Stimulated activated naive CD8-positive, alpha-beta T cell treated with anti-CD3 and anti-CD28 coated beads, Interleukin-15, amount 100 ng/mL, for 72 hours (primary cell): ENCODE results near the gene EFNA2.
"Not testable (repeated sequence)": the region's sequence is repeated elsewhere in the genome, so short reads cannot be mapped to it uniquely, and the experiment has no call there.

Source experiments
- ATAC-seq: fragments of 150-1000 bp; cut with Tn5 transposase; 2 replicates; pipeline ENCODE4 v1.10.0; 2021; ENCODE audit warnings: mild to moderate bottlenecking, moderate library complexity
- DNase-seq, 2 donors: peaks; one replicate each; pipeline ENCODE4 v3.0.0; 2021 to 2022
- H3K27ac Mint-ChIP-seq, 2 donors: one replicate each; pipeline ENCODE4 v1.8.0; 2022; ENCODE audit warnings: mild to moderate bottlenecking in 2 of 2, mixed read lengths in 2 of 2, moderate library complexity in 2 of 2
- H3K27me3 Mint-ChIP-seq: one replicate; pipeline ENCODE4 v1.8.0; 2022; ENCODE audit warnings: mixed read lengths
- H3K4me1 Mint-ChIP-seq: one replicate; pipeline ENCODE4 v1.8.0; 2022; ENCODE audit warnings: mild to moderate bottlenecking, mixed read lengths
- H3K4me3 Mint-ChIP-seq, 2 donors: one replicate each; pipeline ENCODE4 v1.8.0; 2022; ENCODE audit warnings: mild to moderate bottlenecking in 2 of 2, mixed read lengths in 2 of 2, moderate library complexity in 1 of 2
- H3K9me3 Mint-ChIP-seq, 2 donors: one replicate each; pipeline ENCODE4 v1.8.0; 2022; ENCODE audit warnings: mixed read lengths in 2 of 2

Gene EFNA2

DNA sequence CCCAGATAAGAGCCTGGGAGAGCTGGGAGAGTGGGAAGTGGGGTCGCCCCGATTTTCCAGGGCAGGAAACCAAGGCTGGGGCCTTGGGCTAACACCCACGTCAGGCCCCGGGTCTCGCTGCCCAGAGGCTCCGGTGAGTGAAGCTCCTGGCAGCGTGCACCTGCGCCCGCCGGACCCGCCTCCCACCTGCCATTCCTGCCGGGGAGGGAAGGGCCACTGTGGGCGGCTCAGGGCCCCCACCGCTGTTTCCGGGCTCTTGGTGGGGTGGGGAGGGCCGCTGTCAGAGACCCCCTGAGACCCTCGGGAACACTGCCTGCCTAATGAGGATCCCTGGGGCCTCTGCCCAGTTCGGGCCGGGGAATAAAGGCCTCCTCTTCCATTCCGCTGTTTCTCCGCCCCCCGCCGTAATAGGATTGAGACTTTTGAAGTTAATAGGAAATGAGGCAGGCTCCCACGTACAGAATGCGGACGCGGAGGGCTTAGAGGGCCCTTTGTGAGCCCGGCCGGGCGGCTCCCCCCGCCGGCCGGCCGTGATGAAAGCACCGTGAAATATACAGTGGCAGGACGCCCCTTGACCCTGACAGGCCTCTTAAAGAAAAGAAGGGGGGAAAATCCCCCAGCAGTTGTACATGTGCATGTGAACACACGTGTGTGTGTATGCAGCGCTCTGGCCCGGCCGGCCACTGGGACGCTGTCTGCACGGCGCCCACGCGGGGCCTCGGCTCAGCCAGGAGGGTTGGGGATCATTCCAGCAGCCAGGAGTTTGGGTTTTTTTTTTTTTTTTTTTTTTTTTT is 33.2 kb downstream of the EFNA2 start:
- Mint-ChIP-seq H3K27ac (no peak overlapping the region), H3K4me1 (no peaks in the 10 kb centered on the region), H3K9me3 (no peaks in the 10 kb centered on the region), H3K27me3 (peaks cover 75% of the 10 kb centered on the region), H3K4me3 (no peak overlapping the region)
- DNase-seq (no peak), ATAC-seq (no peak)

DNA sequence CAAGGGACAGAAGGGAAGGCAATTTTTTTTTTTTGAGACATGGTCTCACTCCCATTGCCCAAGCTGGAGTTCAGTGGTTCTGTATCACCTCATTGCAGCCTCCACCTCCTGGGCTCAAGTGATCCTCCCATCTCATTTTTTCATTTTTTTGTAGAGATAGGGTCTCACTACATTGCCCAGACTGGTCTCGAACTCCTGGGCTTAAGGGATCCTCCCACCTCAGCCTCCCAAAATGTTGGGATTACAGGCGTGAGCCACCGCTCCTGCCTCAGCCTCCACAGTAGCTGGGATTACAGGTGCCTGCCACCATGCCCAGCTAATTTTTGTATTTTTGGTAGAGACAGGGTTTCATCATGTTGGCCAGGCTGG is 34.6 kb downstream of the EFNA2 start:
- not testable (repeated sequence) for H3K27ac Mint-ChIP-seq, ATAC-seq, H3K9me3 Mint-ChIP-seq, H3K4me3 Mint-ChIP-seq, DNase-seq
- Mint-ChIP-seq H3K4me1 (peaks cover 10% of the 10 kb centered on the region), H3K27me3 (peaks cover 87% of the 10 kb centered on the region)

DNA sequence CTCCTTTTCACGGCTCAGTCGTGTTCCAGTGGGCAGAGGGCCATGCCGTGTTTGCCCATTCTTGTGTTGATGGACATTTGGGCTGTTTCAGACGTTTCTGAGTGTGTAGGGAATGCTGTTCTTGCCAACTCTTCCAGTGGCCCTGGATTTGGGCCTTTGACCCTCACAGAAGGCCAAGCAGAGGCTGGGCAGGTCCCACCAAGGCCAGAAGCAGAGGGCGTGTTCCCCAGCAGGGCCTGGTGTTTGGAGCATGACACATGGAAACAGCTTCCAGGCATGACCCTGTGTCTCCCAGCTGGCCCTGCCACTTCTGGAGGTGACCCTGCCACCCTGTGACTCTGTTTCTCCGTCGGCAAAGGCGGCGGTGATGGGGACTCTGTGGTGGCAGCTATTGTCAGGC is 35.9 kb downstream of the EFNA2 start:
- H3K4me3 Mint-ChIP-seq = no peak overlapping the region
- peaks cover 14% of the 10 kb centered on the region for H3K4me1 Mint-ChIP-seq
- DNase-seq (no peak), ATAC-seq (no peak)
- H3K27ac Mint-ChIP-seq = no peak overlapping the region
- no peaks in the 10 kb centered on the region for H3K9me3 Mint-ChIP-seq
- peaks cover 80% of the 10 kb centered on the region for H3K27me3 Mint-ChIP-seq

DNA sequence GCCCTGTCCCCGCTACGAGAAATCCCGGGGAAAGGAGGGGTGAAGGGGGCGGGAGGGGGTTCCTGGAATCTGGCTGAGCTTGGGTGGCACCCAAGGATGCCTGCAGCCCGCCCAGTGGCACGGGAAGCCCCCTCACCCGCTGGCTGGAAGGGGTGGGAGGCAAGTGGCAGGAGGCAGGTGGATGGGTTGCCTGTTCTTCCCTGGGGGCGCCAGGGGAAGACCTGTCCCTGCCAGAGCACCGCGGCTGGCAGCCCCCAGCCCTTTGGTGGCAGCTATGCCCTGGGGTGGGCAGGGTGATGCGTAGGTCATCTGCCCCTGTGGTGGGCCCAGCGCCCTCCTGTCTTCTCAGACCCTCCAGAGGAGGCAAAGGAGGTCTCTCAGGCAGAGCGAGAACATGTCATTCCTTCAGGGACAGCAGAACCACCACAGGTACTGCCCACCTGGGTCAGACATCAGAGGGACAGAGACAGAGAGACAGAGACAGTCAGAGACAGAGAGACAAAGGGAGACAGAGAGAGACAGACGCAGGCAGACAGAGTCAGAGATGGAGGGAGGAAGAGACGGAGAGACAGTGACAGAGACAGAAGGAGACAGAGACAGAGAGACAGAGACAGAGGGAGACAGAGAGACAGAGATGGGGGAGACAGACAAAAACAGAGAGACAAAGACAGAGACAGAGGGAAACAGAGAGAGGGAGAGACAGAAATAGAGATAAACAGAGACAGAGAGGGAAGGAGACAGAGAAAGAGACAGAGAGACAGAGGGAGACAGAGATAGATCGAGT is 36.7 kb downstream of the EFNA2 start:
- Mint-ChIP-seq H3K27me3 (peaks cover 72% of the 10 kb centered on the region), H3K4me1 (peaks cover 14% of the 10 kb centered on the region), H3K9me3 (no peaks in the 10 kb centered on the region), H3K27ac (peak overlapping the region in 1 of 2 donors; percentile 51), H3K4me3 (no peak overlapping the region)
- ATAC-seq (no peak), DNase-seq (no peak)

DNA sequence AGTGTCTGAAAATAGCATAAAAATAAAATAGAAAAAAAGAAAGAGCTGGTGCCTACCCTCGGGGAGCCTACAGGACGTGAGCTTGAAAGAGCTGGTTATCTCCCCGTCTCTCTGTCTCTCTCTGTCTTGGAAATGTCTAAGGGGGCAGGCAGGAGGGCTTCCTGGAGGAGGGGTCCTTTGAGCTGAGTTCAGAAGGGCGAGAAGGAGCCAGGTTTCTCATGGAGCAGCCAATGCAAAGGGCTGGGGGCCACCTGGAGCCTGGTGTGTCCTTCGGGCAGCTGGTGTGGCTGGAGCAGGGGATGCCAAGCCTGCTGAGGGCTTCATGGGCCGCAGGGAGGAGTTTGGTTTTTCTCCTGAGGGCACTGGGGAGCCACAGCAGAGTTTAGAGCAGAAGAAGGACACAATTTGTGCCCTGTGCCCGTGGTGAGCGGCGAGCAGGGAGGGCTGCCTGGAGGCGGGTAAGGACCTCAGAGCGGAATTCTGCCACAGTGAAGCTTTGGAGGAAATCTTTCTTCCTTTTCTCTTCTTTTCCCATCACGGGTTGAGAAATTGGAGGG is 38.7 kb downstream of the EFNA2 start:
- DNase-seq (no peak), ATAC-seq (no peak)
- Mint-ChIP-seq H3K27ac (peak overlapping the region; percentile 7 to 15), H3K4me3 (peak overlapping the region; percentile 51 to 71), H3K4me1 (peaks cover 14% of the 10 kb centered on the region), H3K27me3 (peaks cover 62% of the 10 kb centered on the region), H3K9me3 (no peaks in the 10 kb centered on the region)

DNA sequence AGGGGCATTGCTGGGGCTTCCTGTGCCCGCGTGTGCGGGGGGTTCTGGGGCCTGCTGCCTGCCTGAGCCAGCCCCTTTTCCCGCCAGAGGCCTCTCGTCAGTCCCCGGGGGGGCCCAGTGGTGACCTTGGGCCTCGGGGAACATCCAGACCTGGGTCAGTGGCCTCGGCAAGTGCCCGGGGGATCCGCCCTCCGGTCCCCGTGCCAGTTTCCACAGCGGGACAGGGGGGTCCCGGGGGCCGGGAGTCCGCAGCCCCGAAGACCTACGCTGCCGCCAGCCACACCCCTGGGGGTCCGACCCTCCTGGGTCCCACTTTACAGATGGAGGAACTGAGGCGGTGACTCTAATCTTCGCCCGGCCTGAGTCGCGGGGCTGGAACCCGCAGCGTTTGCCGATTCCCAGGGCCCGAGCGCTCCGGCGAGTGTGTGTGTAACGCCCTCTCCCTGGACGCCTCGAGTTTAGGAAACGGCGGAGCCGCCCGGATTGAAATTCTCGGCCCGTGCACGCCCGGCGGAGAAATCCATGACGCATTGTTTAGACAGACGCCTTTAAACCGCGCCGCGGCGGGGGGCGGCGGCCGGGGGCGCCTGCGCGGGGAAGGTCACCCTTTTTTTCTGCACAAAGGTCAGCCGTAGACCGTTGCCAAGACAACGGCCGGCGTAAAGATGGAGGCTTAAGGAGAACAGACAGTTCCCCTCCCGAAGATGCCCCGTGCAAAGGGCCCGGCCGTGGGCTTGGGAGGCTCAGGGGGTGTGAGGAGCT is 39.3 kb downstream of the EFNA2 start:
- Mint-ChIP-seq H3K27ac (peak overlapping the region in 1 of 2 donors; percentile 76), H3K9me3 (no peaks in the 10 kb centered on the region), H3K27me3 (peaks cover 61% of the 10 kb centered on the region), H3K4me1 (peaks cover 14% of the 10 kb centered on the region), H3K4me3 (peak overlapping the region; percentile 63 to 82)
- DNase-seq (peak; percentile 30 to 40), ATAC-seq (peak; percentile 83)

DNA sequence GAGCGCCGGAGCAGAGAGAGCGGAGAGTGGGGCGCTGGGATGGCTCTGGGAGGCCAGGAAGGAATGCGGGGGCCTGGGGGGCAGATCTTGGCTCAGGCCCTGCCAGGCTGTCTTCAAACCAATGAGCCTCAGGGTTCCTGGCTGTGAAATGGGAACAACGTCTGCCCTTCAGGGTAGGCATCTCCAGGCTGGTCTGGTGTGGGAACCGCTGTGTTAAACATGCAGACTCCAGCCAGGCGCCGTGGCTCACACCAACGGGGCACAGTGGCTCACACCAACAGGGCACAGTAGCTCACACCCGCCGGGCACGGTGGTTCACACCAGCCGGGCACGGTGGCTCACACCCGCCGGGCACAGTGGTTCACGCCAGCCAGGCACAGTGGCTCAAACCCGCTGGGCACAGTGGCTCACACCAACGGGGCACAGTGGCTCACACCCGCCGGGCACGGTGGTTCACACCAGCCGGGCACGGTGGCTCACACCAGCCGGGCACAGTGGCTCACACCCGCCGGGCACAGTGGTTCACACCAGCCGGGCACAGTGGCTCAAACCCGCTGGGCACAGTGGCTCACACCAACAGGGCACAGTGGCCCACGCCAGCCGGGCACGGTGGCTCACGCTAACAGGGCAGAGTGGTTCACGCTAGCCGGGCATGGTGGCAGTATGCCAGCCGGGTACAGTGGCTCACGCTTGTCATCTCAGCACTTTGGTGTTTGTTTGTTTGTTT is 40.1 kb downstream of the EFNA2 start:
- Mint-ChIP-seq H3K27me3 (peaks cover 65% of the 10 kb centered on the region), H3K9me3 (no peaks in the 10 kb centered on the region), H3K4me3 (peak overlapping the region; percentile 63 to 82), H3K4me1 (peaks cover 14% of the 10 kb centered on the region), H3K27ac (no peak overlapping the region)
- DNase-seq (no peak), ATAC-seq (no peak)

DNA sequence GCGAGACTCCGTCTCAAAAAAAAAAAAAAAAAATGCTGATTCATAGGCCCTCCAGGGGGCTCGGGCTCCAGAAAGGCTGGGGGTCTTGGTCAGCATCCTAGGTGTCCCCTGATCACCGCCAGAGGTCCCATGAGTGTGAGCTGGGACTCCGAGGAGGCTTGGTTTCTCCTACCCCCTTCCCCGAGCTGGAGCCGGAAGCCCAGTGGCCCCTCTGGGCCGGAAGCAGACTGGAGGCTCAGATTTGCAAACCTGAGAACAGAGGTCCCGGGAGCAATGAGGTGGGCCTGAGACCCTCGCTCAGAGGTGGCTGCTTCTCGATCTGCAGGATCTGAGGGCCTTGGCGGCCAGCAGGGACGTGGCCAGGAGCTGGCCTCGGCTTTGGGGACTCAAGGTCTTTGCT is 41.5 kb downstream of the EFNA2 start:
- ATAC-seq = no peak
- no peaks in the 10 kb centered on the region for H3K9me3 Mint-ChIP-seq
- H3K27me3 Mint-ChIP-seq = peaks cover 60% of the 10 kb centered on the region
- H3K4me3 Mint-ChIP-seq = no peak overlapping the region
- H3K27ac Mint-ChIP-seq = no peak overlapping the region
- no peak for DNase-seq
- H3K4me1 Mint-ChIP-seq = peaks cover 14% of the 10 kb centered on the region

DNA sequence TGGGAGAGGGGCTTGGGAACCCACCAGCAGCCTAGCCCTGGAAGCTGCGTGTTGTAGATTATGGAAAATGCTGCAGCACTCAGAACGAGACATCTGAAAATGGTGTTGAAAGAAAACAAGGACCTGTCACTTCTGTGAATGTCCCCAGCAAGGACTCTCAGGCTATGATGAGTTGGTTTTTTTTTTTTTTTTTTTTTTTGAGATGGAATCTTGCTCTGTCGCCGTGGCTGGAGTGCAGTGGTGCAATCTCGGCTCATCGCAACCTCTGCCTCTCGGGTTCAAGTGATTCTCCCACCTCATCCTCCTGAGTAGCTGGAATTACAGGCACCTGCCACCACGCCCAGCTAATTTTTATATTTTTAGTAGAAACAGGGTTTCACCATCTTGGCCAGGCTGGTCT is 46.5 kb downstream of the EFNA2 start:
- not testable (repeated sequence) for H3K4me1 Mint-ChIP-seq, H3K4me3 Mint-ChIP-seq, ATAC-seq, H3K27ac Mint-ChIP-seq, DNase-seq, H3K9me3 Mint-ChIP-seq
- peaks cover 24% of the 10 kb centered on the region for H3K27me3 Mint-ChIP-seq

DNA sequence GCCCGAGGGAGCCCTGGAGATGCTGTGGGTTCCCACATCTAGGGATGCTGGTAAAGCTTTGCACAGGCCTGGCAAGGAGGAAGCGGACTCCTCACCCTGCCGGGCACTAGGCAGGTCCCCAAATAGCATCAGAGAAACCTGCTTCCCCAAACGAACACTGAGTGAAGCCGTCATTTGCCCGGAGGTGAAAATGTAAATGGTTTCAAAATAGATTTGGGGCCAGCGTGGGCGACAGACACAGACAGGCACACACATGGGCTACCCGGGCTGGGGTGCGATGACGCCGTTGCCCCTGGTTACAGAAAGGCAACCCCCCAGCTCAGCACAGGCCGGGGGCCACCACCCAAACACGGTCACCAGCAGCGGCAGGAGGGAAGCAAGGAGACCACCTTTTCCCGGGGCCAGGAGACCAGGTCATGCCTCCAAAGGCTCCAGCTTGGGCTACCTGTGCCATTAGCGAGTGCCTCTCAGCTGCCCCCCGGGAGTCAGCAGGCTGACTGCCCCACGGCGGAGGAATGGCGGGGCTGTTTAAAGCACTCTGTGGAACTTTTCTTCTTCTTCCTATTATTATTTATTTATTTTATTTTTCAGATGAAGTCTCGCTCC is 50.5 kb downstream of the EFNA2 start:
- ATAC-seq = no peak
- H3K9me3 Mint-ChIP-seq = no peaks in the 10 kb centered on the region
- H3K27ac Mint-ChIP-seq = no peak overlapping the region

DNA sequence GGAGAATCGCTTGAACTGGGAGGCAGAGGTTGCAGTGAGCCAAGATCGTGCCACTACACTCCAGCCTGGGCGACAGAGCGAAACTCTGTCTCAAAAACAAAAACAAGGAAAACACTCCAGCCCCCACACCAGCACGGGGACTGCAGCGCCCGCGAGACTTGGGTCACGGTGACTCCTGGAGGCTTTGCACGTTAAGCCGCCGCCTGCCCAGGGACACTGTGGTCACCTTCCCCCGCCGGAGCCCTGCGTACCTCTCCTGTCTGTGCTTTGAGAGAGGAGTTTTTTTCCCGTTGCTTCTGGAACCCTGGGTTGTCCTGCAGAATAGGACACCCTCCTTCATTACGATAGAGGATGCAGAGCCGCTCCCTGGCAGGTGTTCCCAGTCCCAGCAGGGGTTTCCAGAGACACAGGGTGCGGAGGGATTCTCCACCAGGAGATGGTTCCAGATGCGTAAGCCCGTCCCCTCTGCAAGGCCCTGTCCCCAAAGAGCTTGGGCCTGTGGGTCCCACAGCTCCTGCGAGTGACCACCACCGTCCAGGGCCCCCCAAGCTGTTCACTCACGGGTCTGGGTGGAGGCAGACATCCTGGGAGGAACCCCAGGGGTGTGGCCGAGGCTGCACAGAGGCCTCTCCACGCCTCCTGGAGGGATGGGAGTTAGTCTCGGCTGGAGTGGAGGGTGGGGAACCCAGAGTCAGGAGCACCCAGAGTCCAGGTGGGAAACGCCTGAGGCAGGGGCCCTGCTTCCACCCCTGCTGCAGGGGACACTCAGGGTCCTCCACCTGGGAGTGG is 55.2 kb downstream of the EFNA2 start:
- Mint-ChIP-seq H3K4me3 (no peak overlapping the region), H3K27me3 (no peaks in the 10 kb centered on the region)
- DNase-seq = no peak

More for the DNA sequence above, 50.5 kb downstream of the EFNA2 start:
- Mint-ChIP-seq H3K4me1 (no peaks in the 10 kb centered on the region), H3K4me3 (no peak overlapping the region), H3K27me3 (peaks cover 2% of the 10 kb centered on the region)
- DNase-seq = no peak

DNA sequence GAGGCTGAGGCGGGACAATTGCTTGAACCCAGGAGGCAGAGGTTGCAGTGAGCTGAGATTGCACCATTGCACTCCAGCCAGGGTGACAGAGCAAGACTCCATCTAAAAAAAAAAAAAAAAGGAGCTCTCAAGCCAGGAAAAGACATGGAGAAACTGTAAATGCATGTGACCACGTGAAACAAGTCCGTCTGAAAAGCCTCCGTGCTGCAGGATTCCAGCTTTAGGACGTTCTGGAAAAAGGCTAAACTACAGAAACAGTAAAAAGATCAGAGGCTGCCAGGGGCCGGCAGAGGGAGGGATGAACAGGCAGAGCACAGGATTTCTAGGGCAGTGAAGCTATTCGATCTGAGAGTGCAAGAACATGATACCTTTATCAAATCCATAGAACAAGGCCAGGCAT is 57.4 kb downstream of the EFNA2 start:
- H3K9me3 Mint-ChIP-seq = no peaks in the 10 kb centered on the region
- DNase-seq = no peak
- no peaks in the 10 kb centered on the region for H3K27me3 Mint-ChIP-seq
- H3K4me1 Mint-ChIP-seq = peaks cover 11% of the 10 kb centered on the region
- no peak overlapping the region for H3K4me3 Mint-ChIP-seq
- H3K27ac Mint-ChIP-seq = no peak overlapping the region
- ATAC-seq = no peak

More for the DNA sequence above, 55.2 kb downstream of the EFNA2 start:
- Mint-ChIP-seq H3K9me3 (no peaks in the 10 kb centered on the region), H3K4me1 (peaks cover 11% of the 10 kb centered on the region), H3K27ac (no peak overlapping the region)
- ATAC-seq = no peak

DNA sequence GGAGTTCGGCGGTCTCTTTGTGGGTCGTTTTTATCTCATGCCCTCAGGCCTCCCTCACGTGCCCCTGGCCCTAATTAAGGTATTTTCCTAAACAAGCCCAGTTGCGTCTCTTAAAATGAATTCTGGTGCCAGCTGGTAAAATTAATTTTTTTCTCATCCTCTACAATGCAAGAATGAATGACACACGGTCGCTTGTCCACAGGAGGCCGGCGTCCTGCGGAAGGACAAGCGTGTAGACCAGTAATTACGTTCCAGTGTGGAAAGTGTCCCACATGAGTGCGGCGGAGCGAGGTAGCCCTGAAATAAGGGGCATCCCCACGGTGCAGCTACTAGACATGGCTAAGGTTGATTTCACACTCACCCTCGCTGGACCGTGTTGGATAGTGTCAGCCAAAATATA is 63.5 kb downstream of the EFNA2 start:
- Mint-ChIP-seq H3K4me3 (no peak overlapping the region), H3K27ac (no peak overlapping the region), H3K4me1 (peaks cover 16% of the 10 kb centered on the region), H3K27me3 (no peaks in the 10 kb centered on the region), H3K9me3 (no peaks in the 10 kb centered on the region)
- ATAC-seq = no peak
- no peak for DNase-seq

DNA sequence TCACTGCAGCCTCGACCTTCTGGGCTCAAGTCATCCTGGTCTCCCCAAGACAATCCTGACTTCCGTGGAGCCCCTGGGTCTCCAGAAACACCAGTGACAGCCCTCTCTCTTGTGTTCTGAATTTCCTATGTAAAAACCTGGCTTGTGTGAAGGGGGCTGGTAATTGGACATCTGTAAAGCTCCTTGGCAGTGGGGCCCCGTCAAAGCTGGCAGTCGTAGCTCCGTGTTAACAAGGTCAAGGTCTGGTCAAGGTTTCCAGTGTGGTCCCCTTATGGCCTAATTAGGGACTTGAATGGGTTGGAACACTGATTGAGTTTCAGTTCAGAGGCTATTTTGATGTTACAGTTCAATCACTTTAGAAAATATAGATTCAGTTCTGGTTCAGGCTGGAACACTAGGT is 65.2 kb downstream of the EFNA2 start:
- H3K4me1 Mint-ChIP-seq = peaks cover 16% of the 10 kb centered on the region
- H3K4me3 Mint-ChIP-seq = no peak overlapping the region
- DNase-seq (no peak), ATAC-seq (no peak)
- no peaks in the 10 kb centered on the region for H3K27me3 Mint-ChIP-seq
- no peaks in the 10 kb centered on the region for H3K9me3 Mint-ChIP-seq
- H3K27ac Mint-ChIP-seq = no peak overlapping the region
